Breast epithelium (tissue), 3 donors: ENCODE results near the gene MYO3B.

ENCODE experiments used
- CTCF ChIP-seq, 3 donors: fragments of 450-650 bp; IDR thresholded peaks; one replicate each; pipeline ENCODE4 v1.5.1; 2016 to 2017; ENCODE audit warnings: antibody characterized with exemption in 3 of 3, mild to moderate bottlenecking in 3 of 3, moderate library complexity in 3 of 3
- POLR2A ChIP-seq: fragments of 450-650 bp; IDR thresholded peaks from one replicate; pipeline ENCODE4 v1.6.1; 2016; ENCODE audit warnings: antibody characterized with exemption, mild to moderate bottlenecking, moderate library complexity

GRCh38 chr2:170434900-170435621 lies 257.1 kb downstream of the MYO3B start:
- TF ChIP-seq CTCF (IDR thresholded peaks at IDR 0.05) = no peak
- no peak for TF ChIP-seq POLR2A
